ENCODE measurements around the gene MLPH.

The MLPH gene

DNA sequence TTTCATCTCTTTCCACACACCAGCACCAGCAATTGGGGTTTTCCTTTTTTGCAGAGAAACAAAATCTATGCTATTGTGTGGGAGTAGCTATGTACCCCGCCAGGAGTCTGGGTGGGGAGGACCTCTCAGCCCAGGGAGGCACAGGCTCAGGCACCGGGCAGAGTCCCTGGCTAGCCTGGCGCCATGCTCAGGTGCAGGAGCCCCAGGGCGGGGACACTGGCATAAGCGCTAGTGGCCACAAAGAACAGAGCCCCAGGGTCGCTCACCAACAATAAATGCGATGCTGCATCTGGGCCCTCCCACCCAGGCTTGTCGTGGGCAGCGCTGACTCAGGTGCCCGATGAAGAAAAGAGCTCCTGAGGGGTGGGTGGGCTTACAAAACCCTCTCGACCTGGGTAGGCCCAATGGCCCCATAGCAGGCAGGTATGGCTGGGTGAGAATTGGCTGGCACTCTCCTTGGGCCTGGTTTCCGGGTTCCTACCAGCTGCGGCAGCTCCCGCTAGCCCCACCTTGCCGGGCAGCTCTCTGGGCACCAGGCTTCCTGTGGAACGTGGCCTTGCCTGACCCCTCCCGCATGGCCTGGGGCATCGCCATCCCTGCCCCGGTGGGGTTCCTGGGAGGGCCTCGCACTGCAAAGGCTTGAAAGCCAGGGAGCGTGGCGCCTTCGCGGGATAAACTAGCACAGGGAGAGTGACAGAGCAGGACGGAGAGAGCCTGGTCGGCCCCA, 41.3 kb upstream of the MLPH start:
- DNase-seq (ENCODE audit: low spot score), result no peak

DNA sequence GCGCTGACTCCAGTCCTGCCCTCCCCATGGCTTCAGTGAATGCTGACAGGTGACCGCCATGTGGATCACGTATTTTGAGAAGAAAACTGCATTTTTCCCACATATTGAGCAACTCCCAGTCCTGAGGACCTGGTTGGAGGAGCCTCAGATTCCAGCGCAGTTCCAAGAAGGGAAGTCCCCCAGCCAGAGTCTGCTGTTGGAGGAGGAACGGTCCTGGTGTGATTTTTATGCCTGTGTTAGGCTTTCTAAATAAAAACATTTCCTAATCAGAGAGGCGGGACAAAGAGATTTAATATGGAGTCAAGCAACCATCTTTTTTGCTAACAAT, 40.7 kb upstream of the MLPH start:
- Histone ChIP-seq H3K27ac (no peak overlapping the region), H3K4me3 (no peak overlapping the region)
- TF ChIP-seq, protein P1, sequence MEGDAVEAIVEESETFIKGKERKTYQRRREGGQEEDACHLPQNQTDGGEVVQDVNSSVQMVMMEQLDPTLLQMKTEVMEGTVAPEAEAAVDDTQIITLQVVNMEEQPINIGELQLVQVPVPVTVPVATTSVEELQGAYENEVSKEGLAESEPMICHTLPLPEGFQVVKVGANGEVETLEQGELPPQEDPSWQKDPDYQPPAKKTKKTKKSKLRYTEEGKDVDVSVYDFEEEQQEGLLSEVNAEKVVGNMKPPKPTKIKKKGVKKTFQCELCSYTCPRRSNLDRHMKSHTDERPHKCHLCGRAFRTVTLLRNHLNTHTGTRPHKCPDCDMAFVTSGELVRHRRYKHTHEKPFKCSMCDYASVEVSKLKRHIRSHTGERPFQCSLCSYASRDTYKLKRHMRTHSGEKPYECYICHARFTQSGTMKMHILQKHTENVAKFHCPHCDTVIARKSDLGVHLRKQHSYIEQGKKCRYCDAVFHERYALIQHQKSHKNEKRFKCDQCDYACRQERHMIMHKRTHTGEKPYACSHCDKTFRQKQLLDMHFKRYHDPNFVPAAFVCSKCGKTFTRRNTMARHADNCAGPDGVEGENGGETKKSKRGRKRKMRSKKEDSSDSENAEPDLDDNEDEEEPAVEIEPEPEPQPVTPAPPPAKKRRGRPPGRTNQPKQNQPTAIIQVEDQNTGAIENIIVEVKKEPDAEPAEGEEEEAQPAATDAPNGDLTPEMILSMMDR (IDR thresholded peaks at IDR 0.05), result no peak
- no peak for DNase-seq (ENCODE audit: low spot score)

More for the DNA sequence above, 41.3 kb upstream of the MLPH start:
- no peak overlapping the region for H3K4me3 ChIP-seq
- TF ChIP-seq, protein P1 (IDR thresholded peaks at IDR 0.05), result no peak
- no peak overlapping the region for H3K27ac ChIP-seq

DNA sequence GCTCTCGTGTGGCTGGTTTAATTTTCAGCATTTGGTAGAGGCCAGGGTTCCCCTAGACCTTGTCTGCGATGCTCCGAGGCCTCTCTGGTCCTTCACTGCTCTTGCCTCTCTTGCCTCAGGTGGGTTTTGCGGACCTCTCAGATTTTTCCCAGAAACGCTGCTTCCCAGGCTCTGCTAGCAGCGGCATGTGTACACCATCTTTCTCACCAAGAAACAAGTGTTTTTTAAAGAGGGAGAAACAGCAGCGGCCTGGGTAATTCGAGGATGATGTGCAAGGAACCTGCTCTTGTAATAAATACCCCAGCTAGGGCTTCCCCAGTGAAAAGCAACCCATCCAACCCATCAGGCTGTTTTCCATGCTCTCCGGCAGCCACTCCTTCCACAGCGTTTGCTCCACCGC, 39.6 kb upstream of the MLPH start:
- DNase-seq (ENCODE audit: low spot score), result no peak
- no peak overlapping the region for H3K4me3 ChIP-seq
- no peak overlapping the region for H3K27ac ChIP-seq
- TF ChIP-seq, protein P1 (IDR thresholded peaks at IDR 0.05), result no peak

- TF ChIP-seq, protein P1 (IDR thresholded peaks at IDR 0.05), result no peak
- Histone ChIP-seq H3K27ac (peak overlapping the region; percentile 53 to 73), H3K4me3 (no peak overlapping the region)
- DNase-seq (ENCODE audit: low spot score), result no peak
Observed at GRCh38 chr2:237448171-237448570, 38.9 kb upstream of the MLPH start.

- TF ChIP-seq, protein P1 (IDR thresholded peaks at IDR 0.05), result no peak
- Histone ChIP-seq H3K4me3 (no peak overlapping the region), H3K27ac (peak overlapping the region; percentile 53 to 73)
- no peak for DNase-seq (ENCODE audit: low spot score)
Observed at GRCh38 chr2:237448626-237449025, 38.4 kb upstream of the MLPH start.

DNA sequence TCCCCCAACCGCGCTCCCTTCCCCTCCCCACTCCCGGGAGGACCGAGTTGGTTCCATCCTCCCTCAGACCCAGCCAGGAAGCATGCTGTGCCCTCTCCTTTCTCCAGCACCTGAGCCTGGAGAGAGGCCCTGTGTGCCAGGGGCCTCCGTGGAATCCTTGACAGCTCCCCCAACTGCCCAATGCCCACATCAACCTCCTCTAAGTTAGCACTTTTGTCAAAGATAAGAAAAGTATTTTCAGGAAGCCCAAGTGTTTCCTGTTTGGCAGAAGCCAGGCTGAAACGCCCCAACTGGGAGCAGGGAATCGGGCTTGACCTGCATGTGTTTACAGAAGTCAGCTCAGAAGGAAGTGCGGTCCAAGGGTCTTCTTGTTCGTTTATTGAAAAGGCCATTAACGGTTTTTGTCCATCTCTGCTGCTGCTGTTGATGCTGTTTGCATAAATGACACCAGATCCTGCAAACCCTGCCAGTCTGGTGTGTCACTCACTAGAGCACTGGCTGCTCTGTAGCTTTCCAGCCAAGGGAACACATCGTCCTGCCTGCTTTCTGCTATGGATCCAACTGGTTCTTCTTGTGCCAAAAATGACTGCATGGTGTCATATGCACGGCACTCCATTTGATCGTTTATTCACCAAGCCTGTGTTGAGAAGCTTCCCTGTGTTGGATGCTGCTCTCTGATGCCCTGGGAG, 37.7 kb upstream of the MLPH start:
- Histone ChIP-seq H3K27ac (peak overlapping the region; percentile 53 to 73), H3K4me3 (no peak overlapping the region)
- TF ChIP-seq, protein P1 (IDR thresholded peaks at IDR 0.05), result no peak
- DNase-seq (ENCODE audit: low spot score), result no peak

GRCh38 chr2:237450108-237450507, 36.9 kb upstream of the MLPH start:
- H3K4me3 ChIP-seq, result no peak overlapping the region
- TF ChIP-seq, protein P1 (IDR thresholded peaks at IDR 0.05), result no peak
- DNase-seq (ENCODE audit: low spot score), result no peak
- peak overlapping the region; percentile 53 to 73 for H3K27ac ChIP-seq

Data from coronary artery (tissue), 2 donors.